LNCaP clone FGC (cell line): ENCODE results near the gene TAF4.
"Not testable (repeated sequence)": the region's sequence is repeated elsewhere in the genome, so short reads cannot be mapped to it uniquely, and the experiment has no call there.

ENCODE experiments used
- DNase-seq: peaks from one replicate; pipeline ENCODE4 v3.0.0-alpha.2; 2011; ENCODE audit warnings: low read depth
- H3K4me3 ChIP-seq: 2 replicates; pipeline ENCODE4 v1.5.1; 2011; ENCODE audit warnings: mild to moderate bottlenecking, low read depth, low read length, control low read depth
- TF ChIP-seq, protein P1 (sequence below): IDR thresholded peaks from 2 replicates; pipeline ENCODE4 v1.5.1; 2012; ENCODE audit warnings: mild to moderate bottlenecking; ENCODE audit not compliant: control insufficient read depth, insufficient read depth; ENCODE audit errors: extremely low read depth

Gene TAF4

DNA sequence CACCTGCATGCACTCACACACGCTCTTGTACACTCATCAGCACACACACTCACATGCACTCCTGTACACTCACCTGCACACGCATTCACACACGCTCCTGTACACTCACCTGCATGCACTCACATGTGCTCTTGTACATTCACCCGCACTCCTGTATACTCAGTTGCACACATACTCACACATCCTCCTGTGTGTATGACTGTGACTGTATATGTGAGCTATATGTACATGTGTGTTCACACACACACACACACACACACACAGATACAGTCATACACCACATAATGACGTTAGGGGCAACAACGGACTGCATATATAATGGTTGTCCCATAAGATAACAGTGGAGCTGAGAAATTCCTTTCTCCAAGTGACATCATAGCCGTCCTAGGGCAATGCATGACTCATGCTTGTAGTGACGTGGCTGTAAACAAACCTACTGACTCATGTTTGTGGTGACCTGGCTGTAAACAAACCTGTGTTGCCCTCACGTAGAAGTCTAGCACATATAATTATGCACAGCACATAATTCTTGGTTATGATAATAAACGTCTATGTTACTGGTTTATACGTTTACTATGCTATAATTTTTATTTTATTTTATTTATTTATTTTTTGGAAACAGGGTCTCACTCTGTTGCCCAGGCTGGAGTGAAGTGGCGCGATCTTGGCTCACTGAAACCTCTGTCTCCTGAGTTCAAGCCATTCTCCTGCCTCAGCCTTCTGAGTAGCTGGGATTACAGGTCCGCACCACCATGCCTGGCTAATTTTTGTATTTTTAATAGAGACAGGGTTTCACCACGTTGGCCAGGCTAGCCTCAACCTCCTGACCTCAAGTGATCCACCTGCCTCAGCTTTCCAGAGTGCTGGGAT is 22.8 kb upstream of the TAF4 start:
- TF ChIP-seq, protein P1, sequence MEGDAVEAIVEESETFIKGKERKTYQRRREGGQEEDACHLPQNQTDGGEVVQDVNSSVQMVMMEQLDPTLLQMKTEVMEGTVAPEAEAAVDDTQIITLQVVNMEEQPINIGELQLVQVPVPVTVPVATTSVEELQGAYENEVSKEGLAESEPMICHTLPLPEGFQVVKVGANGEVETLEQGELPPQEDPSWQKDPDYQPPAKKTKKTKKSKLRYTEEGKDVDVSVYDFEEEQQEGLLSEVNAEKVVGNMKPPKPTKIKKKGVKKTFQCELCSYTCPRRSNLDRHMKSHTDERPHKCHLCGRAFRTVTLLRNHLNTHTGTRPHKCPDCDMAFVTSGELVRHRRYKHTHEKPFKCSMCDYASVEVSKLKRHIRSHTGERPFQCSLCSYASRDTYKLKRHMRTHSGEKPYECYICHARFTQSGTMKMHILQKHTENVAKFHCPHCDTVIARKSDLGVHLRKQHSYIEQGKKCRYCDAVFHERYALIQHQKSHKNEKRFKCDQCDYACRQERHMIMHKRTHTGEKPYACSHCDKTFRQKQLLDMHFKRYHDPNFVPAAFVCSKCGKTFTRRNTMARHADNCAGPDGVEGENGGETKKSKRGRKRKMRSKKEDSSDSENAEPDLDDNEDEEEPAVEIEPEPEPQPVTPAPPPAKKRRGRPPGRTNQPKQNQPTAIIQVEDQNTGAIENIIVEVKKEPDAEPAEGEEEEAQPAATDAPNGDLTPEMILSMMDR = no peak
- DNase-seq = peak; percentile 76
- no peak overlapping the region for H3K4me3 ChIP-seq

DNA sequence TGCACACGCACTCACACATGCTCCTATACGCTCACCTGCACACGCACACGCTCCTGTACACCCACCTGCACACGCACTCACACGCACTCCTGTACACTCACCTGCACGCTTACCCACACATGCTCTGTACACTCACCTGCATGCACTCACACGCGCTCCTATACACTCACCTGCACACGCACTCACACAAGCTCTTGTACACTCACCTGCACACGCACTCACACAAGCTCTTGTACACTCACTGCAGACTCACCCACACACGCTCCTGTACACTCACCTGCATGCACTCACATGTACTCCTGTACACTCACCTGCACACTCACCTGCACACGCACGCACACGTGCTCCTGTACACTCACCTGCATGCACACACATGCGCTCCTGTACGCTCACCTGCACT is 22.0 kb upstream of the TAF4 start:
- TF ChIP-seq, protein P1 = no peak
- H3K4me3 ChIP-seq = no peak overlapping the region
- no peak for DNase-seq

DNA sequence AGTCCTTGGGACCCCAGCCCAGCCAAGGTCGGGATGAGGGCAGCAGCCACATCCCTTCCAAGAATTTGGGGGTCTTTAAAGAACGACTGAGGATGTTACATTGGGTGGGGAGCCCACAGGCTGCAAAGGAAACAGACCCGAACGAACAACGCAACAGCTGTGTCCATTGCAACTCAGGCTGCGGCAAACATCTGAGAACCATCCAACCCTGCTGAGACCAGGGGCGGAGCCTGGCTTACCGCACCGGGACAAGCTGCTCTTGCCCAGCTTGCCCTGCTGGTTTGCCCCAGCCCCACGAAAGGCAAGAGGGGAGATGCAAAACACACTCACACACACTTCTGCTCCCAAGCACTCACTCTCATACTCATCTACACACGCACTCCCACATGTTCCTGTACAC is 21.5 kb upstream of the TAF4 start:
- peak; percentile 27 for DNase-seq
- 0 out of 2 replicates have a peak overlapping the region, but pooled peaks have one; percentile 4 for H3K4me3 ChIP-seq
- TF ChIP-seq, protein P1 = no peak

DNA sequence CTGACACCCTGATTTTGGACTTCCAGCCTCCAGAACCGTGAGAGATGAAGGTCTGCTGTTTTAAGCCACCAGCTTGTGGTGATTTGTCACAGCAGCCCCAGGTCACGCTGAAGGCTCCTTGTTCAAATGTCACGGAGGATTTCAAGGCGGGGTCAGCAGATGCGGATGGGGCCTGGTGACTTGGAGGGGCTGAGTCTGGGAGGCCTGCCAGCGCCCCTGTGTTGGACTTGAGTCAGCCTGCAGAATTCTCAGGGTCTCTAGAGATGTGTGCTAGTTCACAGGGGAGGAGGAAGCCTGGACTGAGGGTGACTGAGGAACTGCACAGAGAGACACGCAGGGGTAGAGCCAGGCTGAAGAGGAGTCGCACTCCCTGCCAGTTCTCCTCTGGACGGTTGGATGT is 19.5 kb upstream of the TAF4 start:
- TF ChIP-seq, protein P1 = no peak
- no peak for DNase-seq
- no peak overlapping the region for H3K4me3 ChIP-seq

DNA sequence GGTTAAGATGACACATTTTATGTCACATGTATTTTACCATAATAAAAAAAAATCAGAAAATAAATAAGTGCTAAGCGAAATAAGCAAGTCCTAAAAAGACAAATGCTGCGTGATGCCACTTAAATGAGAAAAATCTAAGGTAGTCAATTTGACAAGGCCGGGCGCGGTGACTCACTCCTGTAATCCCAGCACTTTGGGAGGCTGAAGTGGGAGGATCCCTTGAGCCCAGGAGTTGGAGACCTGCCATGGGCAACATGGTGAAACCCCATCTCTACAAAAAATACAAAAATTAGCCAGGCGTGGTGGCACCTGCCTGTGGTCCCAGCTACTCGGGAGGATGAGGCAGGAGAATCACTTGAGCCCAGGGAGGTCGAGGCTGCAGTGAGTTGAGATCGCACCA is 18.5 kb upstream of the TAF4 start:
- not testable (repeated sequence) for H3K4me3 ChIP-seq, DNase-seq

DNA sequence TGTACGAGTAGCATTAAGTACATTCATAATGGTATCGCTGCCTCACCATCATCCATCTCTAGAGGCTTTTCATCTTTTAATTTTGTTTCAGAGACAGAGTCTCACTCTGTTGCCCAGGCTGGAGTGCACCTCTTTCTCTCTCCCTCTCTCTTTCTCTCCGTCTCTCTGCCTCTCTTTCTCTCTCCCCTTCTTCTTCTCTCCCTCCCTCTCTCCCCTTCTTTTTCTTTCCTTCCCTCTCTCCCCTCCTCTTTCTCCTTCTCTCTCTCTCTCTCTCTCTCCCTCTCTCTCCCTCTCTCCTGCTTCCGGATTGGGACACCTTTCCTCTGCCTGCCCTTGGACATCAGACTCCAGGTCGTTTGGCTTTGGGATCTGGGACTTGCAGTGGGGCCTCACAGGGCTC is 17.6 kb upstream of the TAF4 start:
- no peak for DNase-seq
- no peak overlapping the region for H3K4me3 ChIP-seq
- TF ChIP-seq, protein P1 = no peak

GRCh38 chr20:62080249-62080990 is 14.7 kb upstream of the TAF4 start:
- no peak for DNase-seq
- TF ChIP-seq, protein P1 = no peak
- H3K4me3 ChIP-seq = no peak overlapping the region
